Measurements from ENCODE around the gene TMEM132A. TPM values are rescaled to one million over a fixed set of nuclear protein-coding genes. Genes with fewer than 3 reads are reported as not detected.

The TMEM132A gene
- total and polyA plus RNA-seq, 9 donors = 28.9 to 59.2 (median 42.1) TPM

GRCh38 chr11:60954421-60954820 lies 30.2 kb downstream of the TMEM132A start:
- peaks cover 27% of the 10 kb centered on the region for H3K4me1 ChIP-seq (ENCODE audit: control insufficient read depth, insufficient read depth, low read length)
- H3K27me3 ChIP-seq (ENCODE audit: control insufficient read depth, insufficient read depth, low read length) = peaks cover 9% of the 10 kb centered on the region
- H3K36me3 ChIP-seq (ENCODE audit: control insufficient read depth, insufficient read depth, low read length) = no peaks in the 10 kb centered on the region
- DNase-seq = no peak
- H3K4me3 ChIP-seq (ENCODE audit: low read length) = no peak overlapping the region
- H3K27ac ChIP-seq (ENCODE audit: low read length) = no peak overlapping the region
- H3K9me3 ChIP-seq (replicated peaks; ENCODE audit: control insufficient read depth, low read depth, low read length) = no peaks in the 10 kb centered on the region
- WGBS (ENCODE audit: insufficient coverage) = 60% methylated on average over 2 of the region's 5 CpGs

DNA sequence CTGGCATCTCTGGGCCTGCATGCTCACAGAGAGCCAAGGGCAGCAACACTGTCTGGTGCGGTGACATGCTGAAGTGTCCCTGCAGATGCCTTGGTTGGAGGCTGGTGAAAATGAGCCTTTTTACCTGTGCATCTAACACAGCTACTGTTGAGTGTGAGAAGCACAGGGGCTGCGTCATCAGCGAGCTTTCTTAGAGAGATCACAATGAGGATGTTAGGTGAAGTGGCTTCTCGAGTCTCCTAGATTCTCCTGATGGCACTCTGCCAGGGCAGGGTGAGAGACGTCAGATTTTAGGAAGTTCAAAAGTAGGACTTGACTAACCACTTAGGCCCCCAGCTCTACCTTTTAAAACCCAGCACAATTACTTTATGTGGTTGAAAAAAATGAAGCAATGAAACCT lies 31.3 kb downstream of the TMEM132A start:
- WGBS (ENCODE audit: insufficient coverage) = 61% methylated on average over 3 of the region's 5 CpGs
- no peak overlapping the region for H3K27ac ChIP-seq (ENCODE audit: low read length)
- no peaks in the 10 kb centered on the region for H3K36me3 ChIP-seq (ENCODE audit: control insufficient read depth, insufficient read depth, low read length)
- H3K4me3 ChIP-seq (ENCODE audit: low read length) = no peak overlapping the region
- no peaks in the 10 kb centered on the region for H3K9me3 ChIP-seq (replicated peaks; ENCODE audit: control insufficient read depth, low read depth, low read length)
- peaks cover 8% of the 10 kb centered on the region for H3K27me3 ChIP-seq (ENCODE audit: control insufficient read depth, insufficient read depth, low read length)
- DNase-seq = no peak
- peaks cover 23% of the 10 kb centered on the region for H3K4me1 ChIP-seq (ENCODE audit: control insufficient read depth, insufficient read depth, low read length)

DNA sequence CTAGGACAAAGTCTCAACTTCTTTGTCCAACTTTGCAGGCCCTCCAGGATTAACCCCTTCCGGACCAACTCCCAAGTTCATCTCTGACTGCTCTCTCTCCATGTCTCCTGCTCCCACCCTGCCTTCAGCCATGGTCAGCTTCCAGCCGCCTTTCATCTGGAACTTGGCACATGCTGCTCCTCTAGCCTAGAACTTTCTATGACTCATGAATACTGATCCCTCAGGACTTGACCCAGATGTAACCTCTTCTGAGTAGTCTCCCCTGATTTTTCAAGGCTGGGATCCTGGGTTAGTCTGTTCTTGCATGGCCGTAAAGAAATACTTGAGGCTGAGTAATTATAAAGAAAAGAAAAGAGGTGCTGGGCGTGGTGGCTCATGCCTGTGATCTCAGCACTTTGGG lies 32.9 kb downstream of the TMEM132A start:
- no peaks in the 10 kb centered on the region for H3K9me3 ChIP-seq (replicated peaks; ENCODE audit: control insufficient read depth, low read depth, low read length)
- 85% methylated on average over 1 of the region's 4 CpGs for WGBS (ENCODE audit: insufficient coverage)

GRCh38 chr11:60959431-60959830 lies 35.2 kb downstream of the TMEM132A start:
- no peaks in the 10 kb centered on the region for H3K36me3 ChIP-seq (ENCODE audit: control insufficient read depth, insufficient read depth, low read length)
- DNase-seq = peak; percentile 56
- H3K4me1 ChIP-seq (ENCODE audit: control insufficient read depth, insufficient read depth, low read length) = no peaks in the 10 kb centered on the region
- 40% methylated on average over 2 of the region's 6 CpGs for WGBS (ENCODE audit: insufficient coverage)
- H3K9me3 ChIP-seq (replicated peaks; ENCODE audit: control insufficient read depth, low read depth, low read length) = no peaks in the 10 kb centered on the region
- H3K4me3 ChIP-seq (ENCODE audit: low read length) = no peak overlapping the region
- no peak overlapping the region for H3K27ac ChIP-seq (ENCODE audit: low read length)
- H3K27me3 ChIP-seq (ENCODE audit: control insufficient read depth, insufficient read depth, low read length) = no peaks in the 10 kb centered on the region

More for the DNA sequence above, 32.9 kb downstream of the TMEM132A start:
- no peaks in the 10 kb centered on the region for H3K27me3 ChIP-seq (ENCODE audit: control insufficient read depth, insufficient read depth, low read length)
- H3K27ac ChIP-seq (ENCODE audit: low read length) = no peak overlapping the region
- no peak overlapping the region for H3K4me3 ChIP-seq (ENCODE audit: low read length)
- DNase-seq = no peak
- peaks cover 9% of the 10 kb centered on the region for H3K4me1 ChIP-seq (ENCODE audit: control insufficient read depth, insufficient read depth, low read length)
- no peaks in the 10 kb centered on the region for H3K36me3 ChIP-seq (ENCODE audit: control insufficient read depth, insufficient read depth, low read length)

DNA sequence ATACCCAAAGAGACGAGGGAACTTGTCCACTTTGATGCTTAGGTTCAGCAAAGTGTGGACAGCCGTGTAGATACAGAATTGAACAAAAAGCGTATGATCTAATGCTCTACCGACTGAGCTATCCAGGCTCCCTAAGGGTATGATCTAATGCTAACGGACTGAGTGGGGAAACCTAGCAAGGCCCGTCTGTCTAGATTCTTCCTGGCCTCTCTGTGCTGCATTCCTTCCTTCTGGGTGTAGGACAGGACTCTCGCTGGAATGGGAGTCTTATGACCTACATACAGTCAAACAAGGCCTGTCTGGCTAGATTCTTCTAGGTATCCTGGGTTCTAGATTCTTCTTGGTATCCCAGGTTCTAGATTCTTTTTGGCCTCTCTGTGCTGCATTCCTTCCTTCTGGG lies 36.1 kb downstream of the TMEM132A start:
- DNase-seq = no peak
- no peak overlapping the region for H3K27ac ChIP-seq (ENCODE audit: low read length)
- H3K36me3 ChIP-seq (ENCODE audit: control insufficient read depth, insufficient read depth, low read length) = no peaks in the 10 kb centered on the region
- 68% methylated on average over 7 of the region's 7 CpGs for WGBS (ENCODE audit: insufficient coverage)
- no peaks in the 10 kb centered on the region for H3K9me3 ChIP-seq (replicated peaks; ENCODE audit: control insufficient read depth, low read depth, low read length)
- H3K4me3 ChIP-seq (ENCODE audit: low read length) = no peak overlapping the region
- H3K4me1 ChIP-seq (ENCODE audit: control insufficient read depth, insufficient read depth, low read length) = no peaks in the 10 kb centered on the region
- no peaks in the 10 kb centered on the region for H3K27me3 ChIP-seq (ENCODE audit: control insufficient read depth, insufficient read depth, low read length)

DNA sequence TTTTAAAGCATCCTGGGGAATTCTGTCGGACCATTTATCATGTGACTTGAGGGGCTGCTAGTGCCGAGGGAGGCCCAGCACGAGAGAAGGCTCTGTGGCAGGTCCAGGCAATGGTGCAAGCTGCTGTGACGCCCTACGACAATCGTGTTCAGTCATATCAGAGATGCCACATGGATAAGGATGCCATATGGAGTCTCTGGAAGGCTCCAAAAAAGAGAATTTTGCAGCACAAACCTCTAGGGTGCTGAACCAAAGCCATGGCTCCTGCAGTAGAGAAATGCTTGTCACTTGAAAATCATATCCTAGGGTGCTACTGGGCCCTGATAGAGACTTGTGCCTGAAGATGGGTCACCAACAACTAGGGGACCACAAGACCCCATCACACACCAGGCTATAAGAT lies 40.5 kb downstream of the TMEM132A start:
- Histone ChIP-seq H3K36me3 (ENCODE audit: control insufficient read depth, insufficient read depth, low read length) (no peaks in the 10 kb centered on the region), H3K4me3 (ENCODE audit: low read length) (no peak overlapping the region), H3K27ac (ENCODE audit: low read length) (no peak overlapping the region), H3K27me3 (ENCODE audit: control insufficient read depth, insufficient read depth, low read length) (no peaks in the 10 kb centered on the region), H3K4me1 (ENCODE audit: control insufficient read depth, insufficient read depth, low read length) (no peaks in the 10 kb centered on the region), H3K9me3 (replicated peaks; ENCODE audit: control insufficient read depth, low read depth, low read length) (no peaks in the 10 kb centered on the region)
- WGBS (ENCODE audit: insufficient coverage) = 63% methylated on average over 6 of the region's 6 CpGs
- no peak for DNase-seq

- H3K4me3 ChIP-seq (ENCODE audit: low read length) = no peak overlapping the region
- DNase-seq = no peak
- H3K27ac ChIP-seq (ENCODE audit: low read length) = no peak overlapping the region
- no peaks in the 10 kb centered on the region for H3K36me3 ChIP-seq (ENCODE audit: control insufficient read depth, insufficient read depth, low read length)
- no peaks in the 10 kb centered on the region for H3K9me3 ChIP-seq (replicated peaks; ENCODE audit: control insufficient read depth, low read depth, low read length)
- 95% methylated on average over 3 of the region's 4 CpGs for WGBS (ENCODE audit: insufficient coverage)
- no peaks in the 10 kb centered on the region for H3K27me3 ChIP-seq (ENCODE audit: control insufficient read depth, insufficient read depth, low read length)
- no peaks in the 10 kb centered on the region for H3K4me1 ChIP-seq (ENCODE audit: control insufficient read depth, insufficient read depth, low read length)
Observed at GRCh38 chr11:60966890-60967289, 42.6 kb downstream of the TMEM132A start.

GRCh38 chr11:60968223-60968622 lies 44.0 kb downstream of the TMEM132A start:
- no peak overlapping the region for H3K4me3 ChIP-seq (ENCODE audit: low read length)
- no peak for DNase-seq
- H3K36me3 ChIP-seq (ENCODE audit: control insufficient read depth, insufficient read depth, low read length) = no peaks in the 10 kb centered on the region
- no peak overlapping the region for H3K27ac ChIP-seq (ENCODE audit: low read length)
- no CpG with 5 or more reads among the region's 1 CpG for WGBS (ENCODE audit: insufficient coverage)
- no peaks in the 10 kb centered on the region for H3K27me3 ChIP-seq (ENCODE audit: control insufficient read depth, insufficient read depth, low read length)
- no peaks in the 10 kb centered on the region for H3K4me1 ChIP-seq (ENCODE audit: control insufficient read depth, insufficient read depth, low read length)
- H3K9me3 ChIP-seq (replicated peaks; ENCODE audit: control insufficient read depth, low read depth, low read length) = no peaks in the 10 kb centered on the region

DNA sequence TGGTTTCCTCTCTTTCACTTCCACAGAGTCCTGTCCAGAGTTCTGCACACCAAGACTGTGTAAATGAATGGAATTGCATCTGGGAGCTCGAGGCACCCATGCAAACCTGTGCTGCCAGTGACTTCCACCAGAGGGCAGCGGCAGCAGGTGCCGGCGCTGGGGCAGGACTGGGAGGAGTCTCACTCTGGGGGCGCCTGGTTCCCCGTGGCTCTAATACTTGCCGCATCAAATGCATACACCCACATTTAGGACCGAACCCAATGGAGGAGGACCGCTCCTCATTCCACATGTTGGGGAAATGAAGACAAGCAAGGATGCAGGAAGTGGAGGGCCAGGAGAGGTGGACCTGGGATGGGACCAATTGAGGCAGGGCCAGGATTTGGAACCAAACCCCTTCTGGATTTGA lies 46.1 kb downstream of the TMEM132A start:
- 31% methylated on average over 5 of the region's 9 CpGs for WGBS (ENCODE audit: insufficient coverage)
- no peak for DNase-seq
- H3K4me1 ChIP-seq (ENCODE audit: control insufficient read depth, insufficient read depth, low read length) = no peaks in the 10 kb centered on the region
- no peaks in the 10 kb centered on the region for H3K9me3 ChIP-seq (replicated peaks; ENCODE audit: control insufficient read depth, low read depth, low read length)
- H3K27ac ChIP-seq (ENCODE audit: low read length) = no peak overlapping the region
- no peak overlapping the region for H3K4me3 ChIP-seq (ENCODE audit: low read length)
- H3K27me3 ChIP-seq (ENCODE audit: control insufficient read depth, insufficient read depth, low read length) = no peaks in the 10 kb centered on the region
- no peaks in the 10 kb centered on the region for H3K36me3 ChIP-seq (ENCODE audit: control insufficient read depth, insufficient read depth, low read length)

DNA sequence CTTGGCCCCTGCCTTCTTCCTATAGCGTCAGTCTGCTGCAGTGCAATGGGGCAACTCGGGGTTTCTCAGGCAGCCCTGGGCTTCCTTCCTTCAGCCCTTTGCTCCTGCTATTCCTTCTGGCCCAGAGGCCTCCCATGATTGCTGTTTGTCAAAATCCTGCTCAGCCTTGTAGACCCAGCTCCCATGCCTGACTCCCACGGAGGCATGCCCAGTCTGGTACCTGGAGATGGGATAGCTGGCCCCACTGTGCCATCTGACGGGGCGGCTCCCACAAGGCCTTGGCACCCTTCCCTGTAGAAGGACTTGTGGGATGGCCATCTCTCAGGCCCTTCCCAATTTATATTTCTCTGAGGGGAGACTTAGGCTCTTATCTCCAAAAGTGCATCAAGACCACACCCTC lies 46.6 kb downstream of the TMEM132A start:
- H3K4me3 ChIP-seq (ENCODE audit: low read length) = no peak overlapping the region
- no peaks in the 10 kb centered on the region for H3K27me3 ChIP-seq (ENCODE audit: control insufficient read depth, insufficient read depth, low read length)

GRCh38 chr11:60971520-60971919 lies 47.3 kb downstream of the TMEM132A start, which contains the start of gene CD6:
Gene CD6, plus strand, starts transcription at chr11:60971680. Its CDS starts 186 bp downstream, at chr11:60971866.
- Histone ChIP-seq H3K9me3 (replicated peaks; ENCODE audit: control insufficient read depth, low read depth, low read length) (no peaks in the 10 kb centered on the region), H3K4me3 (ENCODE audit: low read length) (no peak within 1 kb of the TSS), H3K27me3 (ENCODE audit: control insufficient read depth, insufficient read depth, low read length) (no peaks in the 10 kb centered on the region), H3K36me3 (ENCODE audit: control insufficient read depth, insufficient read depth, low read length) (no peaks in the 10 kb centered on the region), H3K4me1 (ENCODE audit: control insufficient read depth, insufficient read depth, low read length) (no peaks in the 10 kb centered on the region), H3K27ac (ENCODE audit: low read length) (no peak within 1 kb of the TSS)
- DNase-seq = no peak
- 80% methylated on average over 15 of the region's 16 CpGs for WGBS (ENCODE audit: insufficient coverage)

More for the DNA sequence above, 46.6 kb downstream of the TMEM132A start:
- Histone ChIP-seq H3K4me1 (ENCODE audit: control insufficient read depth, insufficient read depth, low read length) (no peaks in the 10 kb centered on the region), H3K9me3 (replicated peaks; ENCODE audit: control insufficient read depth, low read depth, low read length) (no peaks in the 10 kb centered on the region), H3K27ac (ENCODE audit: low read length) (no peak overlapping the region), H3K36me3 (ENCODE audit: control insufficient read depth, insufficient read depth, low read length) (no peaks in the 10 kb centered on the region)
- 67% methylated on average over 2 of the region's 5 CpGs for WGBS (ENCODE audit: insufficient coverage)
- DNase-seq = no peak

Measured in muscle of leg (tissue), 11 donors.